MM.1S (cell line): ENCODE data around the gene TRAPPC4.

Source experiments
- DNase-seq: peaks from one replicate; pipeline ENCODE4 v3.0.0-alpha.2; 2015
- H2AFZ ChIP-seq: fragments of 300-600 bp; sonication (generic); 2 replicates; pipeline ENCODE4 v1.6.0; 2016; ENCODE audit warnings: antibody characterized with exemption, low read length
- H3F3A ChIP-seq: fragments of 300-600 bp; sonication (generic); 2 replicates; pipeline ENCODE4 v1.6.1; 2016; ENCODE audit warnings: mild to moderate bottlenecking, antibody characterized with exemption, low read length, moderate library complexity, mixed read lengths; ENCODE audit not compliant: insufficient read depth
- H3K27ac ChIP-seq: fragments of 300-600 bp; sonication (generic); 2 replicates; pipeline ENCODE4 v1.5.1; 2016; ENCODE audit warnings: mild to moderate bottlenecking, low read length
- H3K27me3 ChIP-seq: fragments of 300-600 bp; sonication (generic); replicated peaks from 2 replicates; pipeline ENCODE4 v1.6.0; 2016; ENCODE audit warnings: low read length; ENCODE audit not compliant: insufficient read depth
- H3K36me3 ChIP-seq: fragments of 300-600 bp; sonication (generic); replicated peaks from 2 replicates; pipeline ENCODE4 v1.6.1; 2016; ENCODE audit warnings: mild to moderate bottlenecking, low read length, mixed read lengths; ENCODE audit not compliant: insufficient read depth
- H3K4me1 ChIP-seq: fragments of 300-600 bp; sonication (generic); 2 replicates; pipeline ENCODE4 v1.6.1; 2016; ENCODE audit warnings: low read length, mixed read lengths
- H3K4me2 ChIP-seq: fragments of 300-600 bp; sonication (generic); 2 replicates; pipeline ENCODE4 v1.6.0; 2016; ENCODE audit warnings: low read depth, low read length
- H3K4me3 ChIP-seq: fragments of 300-600 bp; sonication (generic); 2 replicates; pipeline ENCODE4 v1.5.1; 2016; ENCODE audit warnings: low read length, mixed read lengths
- H3K79me2 ChIP-seq: fragments of 300-600 bp; sonication (generic); 2 replicates; pipeline ENCODE4 v1.6.1; 2016; ENCODE audit warnings: mixed run types, low read length, mixed read lengths
- H3K9ac ChIP-seq: fragments of 300-600 bp; sonication (generic); 2 replicates; pipeline ENCODE4 v1.6.1; 2016; ENCODE audit warnings: low read length, mixed read lengths
- H3K9me2 ChIP-seq: fragments of 300-600 bp; sonication (generic); replicated peaks from 2 replicates; pipeline ENCODE4 v1.6.1; 2016; ENCODE audit warnings: mild to moderate bottlenecking, low read length, mixed read lengths; ENCODE audit not compliant: insufficient read depth
- H3K9me3 ChIP-seq: fragments of 300-600 bp; sonication (generic); replicated peaks from 2 replicates; pipeline ENCODE4 v1.6.1; 2016; ENCODE audit warnings: mild to moderate bottlenecking, low read length, mixed read lengths; ENCODE audit not compliant: insufficient read depth
- H4K20me1 ChIP-seq: fragments of 300-600 bp; sonication (generic); 2 replicates; pipeline ENCODE4 v1.6.1; 2016; ENCODE audit warnings: mild to moderate bottlenecking, low read length, moderate library complexity, mixed read lengths; ENCODE audit not compliant: insufficient read depth
- EZH2 ChIP-seq: fragments of 300-600 bp; sonication (generic); optimal IDR thresholded peaks from 2 replicates; pipeline ENCODE3; 2017; ENCODE audit warnings: low read depth, mild to moderate bottlenecking, antibody characterized with exemption, low read length, mixed read lengths
- EZH2phosphoT487 ChIP-seq: fragments of 300-600 bp; sonication (generic); IDR thresholded peaks from 2 replicates; pipeline ENCODE4 v1.6.1; 2018; ENCODE audit warnings: antibody characterized with exemption, low read length
- TF ChIP-seq, protein P1 (sequence below): fragments of 300-600 bp; sonication (generic); IDR thresholded peaks from 2 replicates; pipeline ENCODE4 v1.5.1; 2016; ENCODE audit warnings: antibody characterized with exemption, low read length, mixed read lengths

The TRAPPC4 gene

DNA sequence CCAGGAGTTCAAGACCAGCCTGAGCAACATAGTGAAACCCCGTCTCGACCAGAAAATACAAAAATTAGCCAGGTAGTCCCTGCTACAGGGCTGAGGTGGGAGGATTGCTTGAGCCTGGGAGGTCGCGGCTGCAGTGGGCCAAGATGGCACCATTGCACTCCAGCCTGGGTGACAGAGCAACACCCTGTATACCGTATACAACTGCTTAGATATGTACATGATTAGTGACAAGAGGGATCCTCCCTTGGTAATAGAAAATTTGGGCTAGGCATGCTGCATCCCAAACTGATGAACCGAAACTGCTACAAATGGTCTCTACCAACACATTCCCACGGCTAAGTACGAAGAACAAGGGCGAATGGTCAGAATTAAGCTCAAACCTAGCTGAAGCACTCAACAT is 24.4 kb downstream of the TRAPPC4 start:
- H3K27me3 ChIP-seq = no peaks in the 10 kb centered on the region
- H3K36me3 ChIP-seq = 0 out of 2 replicates have a peak, but pooled peaks cover 6% of the 10 kb centered on the region
- H3F3A ChIP-seq = peaks cover 21% of the 10 kb centered on the region
- H3K27ac ChIP-seq = no peak overlapping the region
- H2AFZ ChIP-seq = no peak overlapping the region
- TF ChIP-seq EZH2 (no peak), EZH2phosphoT487 (no peak)
- TF ChIP-seq, protein P1, sequence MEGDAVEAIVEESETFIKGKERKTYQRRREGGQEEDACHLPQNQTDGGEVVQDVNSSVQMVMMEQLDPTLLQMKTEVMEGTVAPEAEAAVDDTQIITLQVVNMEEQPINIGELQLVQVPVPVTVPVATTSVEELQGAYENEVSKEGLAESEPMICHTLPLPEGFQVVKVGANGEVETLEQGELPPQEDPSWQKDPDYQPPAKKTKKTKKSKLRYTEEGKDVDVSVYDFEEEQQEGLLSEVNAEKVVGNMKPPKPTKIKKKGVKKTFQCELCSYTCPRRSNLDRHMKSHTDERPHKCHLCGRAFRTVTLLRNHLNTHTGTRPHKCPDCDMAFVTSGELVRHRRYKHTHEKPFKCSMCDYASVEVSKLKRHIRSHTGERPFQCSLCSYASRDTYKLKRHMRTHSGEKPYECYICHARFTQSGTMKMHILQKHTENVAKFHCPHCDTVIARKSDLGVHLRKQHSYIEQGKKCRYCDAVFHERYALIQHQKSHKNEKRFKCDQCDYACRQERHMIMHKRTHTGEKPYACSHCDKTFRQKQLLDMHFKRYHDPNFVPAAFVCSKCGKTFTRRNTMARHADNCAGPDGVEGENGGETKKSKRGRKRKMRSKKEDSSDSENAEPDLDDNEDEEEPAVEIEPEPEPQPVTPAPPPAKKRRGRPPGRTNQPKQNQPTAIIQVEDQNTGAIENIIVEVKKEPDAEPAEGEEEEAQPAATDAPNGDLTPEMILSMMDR = no peak
- no peaks in the 10 kb centered on the region for H4K20me1 ChIP-seq
- no peaks in the 10 kb centered on the region for H3K9me3 ChIP-seq
- no peak overlapping the region for H3K4me2 ChIP-seq
- H3K79me2 ChIP-seq = no peaks in the 10 kb centered on the region
- H3K9ac ChIP-seq = no peak overlapping the region
- DNase-seq = no peak
- no peak overlapping the region for H3K4me3 ChIP-seq
- H3K9me2 ChIP-seq = no peaks in the 10 kb centered on the region
- H3K4me1 ChIP-seq = peaks cover 15% of the 10 kb centered on the region

DNA sequence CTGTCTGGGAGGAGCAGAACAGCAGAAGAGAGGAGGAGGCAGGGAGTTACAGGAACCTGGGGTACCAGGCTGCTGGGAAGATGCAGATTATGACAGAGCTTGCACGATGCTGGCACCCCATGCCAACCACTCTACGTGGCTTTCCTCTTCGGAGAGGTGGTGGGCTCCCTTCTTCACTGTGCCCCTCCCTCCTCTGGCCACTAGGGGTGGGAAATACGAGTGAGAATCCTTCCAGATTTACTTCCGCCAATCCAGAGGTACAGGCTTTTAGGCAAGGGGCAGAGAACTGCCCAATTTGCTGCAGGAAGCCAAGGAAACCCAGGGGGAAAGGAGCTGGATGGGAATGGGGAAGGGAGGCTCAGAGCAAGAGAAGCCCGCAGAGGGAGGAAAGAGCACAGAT is 26.1 kb downstream of the TRAPPC4 start:
- Histone ChIP-seq H3K36me3 (0 out of 2 replicates have a peak, but pooled peaks cover 11% of the 10 kb centered on the region), H3K9me3 (no peaks in the 10 kb centered on the region), H3K4me3 (no peak overlapping the region), H2AFZ (no peak overlapping the region), H3K4me1 (peaks cover 15% of the 10 kb centered on the region), H3K27ac (no peak overlapping the region), H3K9ac (no peak overlapping the region), H3K79me2 (peaks cover 4% of the 10 kb centered on the region; the same call in 1 of the 2 replicates), H3K4me2 (no peak overlapping the region), H3K27me3 (no peaks in the 10 kb centered on the region), H3F3A (peaks cover 21% of the 10 kb centered on the region), H3K9me2 (no peaks in the 10 kb centered on the region), H4K20me1 (no peaks in the 10 kb centered on the region)
- TF ChIP-seq EZH2phosphoT487 (no peak), EZH2 (no peak)
- TF ChIP-seq, protein P1 = no peak
- DNase-seq = no peak

DNA sequence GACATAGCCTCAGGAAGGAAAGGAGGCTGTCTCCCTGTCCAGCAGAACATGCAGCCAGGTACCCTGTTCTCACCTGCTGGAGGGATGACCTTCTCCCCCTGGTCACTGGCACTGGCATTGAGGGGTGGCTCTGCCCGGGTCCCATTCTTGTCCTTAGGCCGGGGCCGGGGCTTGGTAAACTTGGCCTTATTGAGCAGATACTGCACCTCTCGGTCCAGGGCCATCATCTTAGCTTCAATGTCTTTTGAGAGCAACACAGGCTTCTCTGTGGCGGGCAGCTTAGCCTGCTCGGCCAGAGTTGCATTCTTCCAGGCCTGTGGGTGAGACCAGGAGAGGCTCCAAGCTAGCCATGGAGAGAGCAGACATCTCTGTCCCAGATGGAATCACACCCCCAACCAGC is 27.9 kb downstream of the TRAPPC4 start:
- 0 out of 2 replicates have a peak, but pooled peaks cover 18% of the 10 kb centered on the region for H3K36me3 ChIP-seq

DNA sequence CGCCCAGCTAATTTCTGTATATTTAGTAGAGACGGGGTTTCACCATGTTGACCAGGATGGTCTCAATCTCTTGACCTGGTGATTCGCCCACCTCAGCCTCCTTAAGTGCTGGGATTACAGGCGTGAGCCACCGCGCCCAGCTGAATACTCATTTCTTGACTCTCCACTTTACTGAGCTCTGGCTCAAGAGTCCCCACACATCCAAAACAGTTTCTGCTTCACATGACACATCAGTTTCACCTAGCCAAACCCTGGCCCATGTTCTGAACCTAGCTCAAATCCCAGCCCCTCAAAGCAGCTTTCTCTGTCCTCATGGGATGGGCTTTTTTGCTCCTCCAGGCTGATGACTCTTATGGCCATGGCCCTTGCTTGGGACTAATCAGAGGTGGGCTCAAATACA is 28.6 kb downstream of the TRAPPC4 start:
- peaks cover 20% of the 10 kb centered on the region for H3K79me2 ChIP-seq
- H3F3A ChIP-seq = peaks cover 19% of the 10 kb centered on the region
- no peak for DNase-seq
- no peak overlapping the region for H3K9ac ChIP-seq
- H3K36me3 ChIP-seq = 0 out of 2 replicates have a peak, but pooled peaks cover 19% of the 10 kb centered on the region
- no peaks in the 10 kb centered on the region for H3K27me3 ChIP-seq
- no peak overlapping the region for H3K4me3 ChIP-seq
- no peaks in the 10 kb centered on the region for H3K9me2 ChIP-seq
- peaks cover 8% of the 10 kb centered on the region for H3K4me1 ChIP-seq
- H3K27ac ChIP-seq = no peak overlapping the region
- TF ChIP-seq, protein P1 = no peak
- no peak for TF ChIP-seq EZH2
- TF ChIP-seq EZH2phosphoT487 = no peak
- H3K4me2 ChIP-seq = no peak overlapping the region
- H3K9me3 ChIP-seq = no peaks in the 10 kb centered on the region
- H2AFZ ChIP-seq = no peak overlapping the region
- H4K20me1 ChIP-seq = no peaks in the 10 kb centered on the region

More for the DNA sequence above, 27.9 kb downstream of the TRAPPC4 start:
- Histone ChIP-seq H3K4me2 (no peak overlapping the region), H3K9me3 (no peaks in the 10 kb centered on the region), H4K20me1 (no peaks in the 10 kb centered on the region), H3K79me2 (peaks cover 13% of the 10 kb centered on the region), H3K9ac (no peak overlapping the region), H3K27ac (no peak overlapping the region), H3K27me3 (no peaks in the 10 kb centered on the region), H3K4me3 (no peak overlapping the region), H2AFZ (no peak overlapping the region), H3K9me2 (no peaks in the 10 kb centered on the region), H3K4me1 (peaks cover 15% of the 10 kb centered on the region), H3F3A (peaks cover 21% of the 10 kb centered on the region)
- TF ChIP-seq EZH2phosphoT487 = no peak
- DNase-seq = no peak
